Measurements from ENCODE around the gene PPP1R3C.

DNA sequence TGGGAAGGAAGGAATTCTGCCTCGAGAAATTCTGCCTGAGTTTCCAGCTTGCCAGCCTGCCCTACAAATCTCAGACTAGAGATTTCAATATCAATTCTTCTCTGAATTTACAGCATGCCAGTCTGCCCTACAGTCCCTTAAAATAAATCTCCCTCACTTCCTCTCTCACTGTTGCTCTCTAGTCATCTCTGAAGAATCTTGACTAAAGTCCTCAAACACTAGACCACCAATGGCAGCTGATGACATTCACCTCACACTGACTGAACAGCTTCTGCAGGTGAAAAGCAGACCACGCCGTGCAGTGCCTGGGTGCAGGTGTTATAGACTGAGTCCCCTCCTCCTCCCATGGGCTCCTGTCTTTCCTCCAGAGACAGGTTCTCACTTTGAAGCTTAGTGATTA lies 30.4 kb downstream of the PPP1R3C start:
- TF ChIP-seq, protein P1, sequence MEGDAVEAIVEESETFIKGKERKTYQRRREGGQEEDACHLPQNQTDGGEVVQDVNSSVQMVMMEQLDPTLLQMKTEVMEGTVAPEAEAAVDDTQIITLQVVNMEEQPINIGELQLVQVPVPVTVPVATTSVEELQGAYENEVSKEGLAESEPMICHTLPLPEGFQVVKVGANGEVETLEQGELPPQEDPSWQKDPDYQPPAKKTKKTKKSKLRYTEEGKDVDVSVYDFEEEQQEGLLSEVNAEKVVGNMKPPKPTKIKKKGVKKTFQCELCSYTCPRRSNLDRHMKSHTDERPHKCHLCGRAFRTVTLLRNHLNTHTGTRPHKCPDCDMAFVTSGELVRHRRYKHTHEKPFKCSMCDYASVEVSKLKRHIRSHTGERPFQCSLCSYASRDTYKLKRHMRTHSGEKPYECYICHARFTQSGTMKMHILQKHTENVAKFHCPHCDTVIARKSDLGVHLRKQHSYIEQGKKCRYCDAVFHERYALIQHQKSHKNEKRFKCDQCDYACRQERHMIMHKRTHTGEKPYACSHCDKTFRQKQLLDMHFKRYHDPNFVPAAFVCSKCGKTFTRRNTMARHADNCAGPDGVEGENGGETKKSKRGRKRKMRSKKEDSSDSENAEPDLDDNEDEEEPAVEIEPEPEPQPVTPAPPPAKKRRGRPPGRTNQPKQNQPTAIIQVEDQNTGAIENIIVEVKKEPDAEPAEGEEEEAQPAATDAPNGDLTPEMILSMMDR (IDR thresholded peaks at IDR 0.05; ENCODE audit: insufficient read depth, low read depth, low read length), result no peak
- TF ChIP-seq EZH2 (IDR thresholded peaks at IDR 0.05; ENCODE audit: insufficient read depth, low read length), result no peak
